H9 (cell line): ENCODE measurements around the gene RPS23. TPM values are rescaled to one million over a fixed set of nuclear protein-coding genes. Genes with fewer than 3 reads are reported as not detected.
A peak's percentile ranks its signal among the peaks of the same experiment; 100 is the strongest.

ENCODE experiments used
- DNase-seq: peaks from one replicate; pipeline ENCODE4 v3.0.0-alpha.2; 2017
- H2AFZ ChIP-seq: one replicate; pipeline ENCODE4 v1.6.1; 2013; ENCODE audit warnings: mild to moderate bottlenecking, low read length, control low read depth, moderate library complexity
- H2AK5ac ChIP-seq: 2 replicates; pipeline ENCODE4 v1.6.1; 2013; ENCODE audit warnings: low read length, control low read depth, mixed read lengths; ENCODE audit not compliant: insufficient read length
- H2BK120ac ChIP-seq: one replicate; pipeline ENCODE4 v1.6.1; 2013; ENCODE audit warnings: low read depth, mild to moderate bottlenecking, low read length, control low read depth, inconsistent platforms; ENCODE audit not compliant: poor library complexity, severe bottlenecking
- H2BK12ac ChIP-seq: 2 replicates; pipeline ENCODE4 v1.6.1; 2013; ENCODE audit warnings: low read length, control low read depth, mixed read lengths, low read depth; ENCODE audit not compliant: insufficient read length
- H2BK15ac ChIP-seq: 2 replicates; pipeline ENCODE4 v1.6.1; 2013; ENCODE audit warnings: low read depth, low read length, control low read depth
- H2BK20ac ChIP-seq: one replicate; pipeline ENCODE4 v1.6.1; 2013; ENCODE audit warnings: low read depth, mild to moderate bottlenecking, low read length, control low read depth, inconsistent platforms; ENCODE audit not compliant: poor library complexity, severe bottlenecking
- H2BK5ac ChIP-seq: 2 replicates; pipeline ENCODE4 v1.6.1; 2013; ENCODE audit warnings: low read length, control low read depth, mixed read lengths; ENCODE audit not compliant: insufficient read length
- H3K14ac ChIP-seq: 2 replicates; pipeline ENCODE4 v1.6.1; 2013; ENCODE audit warnings: low read length, control low read depth; ENCODE audit not compliant: insufficient read depth
- H3K18ac ChIP-seq: 2 replicates; pipeline ENCODE4 v1.6.1; 2013; ENCODE audit warnings: low read depth, mild to moderate bottlenecking, mixed read lengths, low read length, control low read depth; ENCODE audit not compliant: insufficient read length
- H3K23ac ChIP-seq: 2 replicates; pipeline ENCODE4 v1.6.1; 2013; ENCODE audit warnings: low read length, control low read depth, mixed read lengths, low read depth; ENCODE audit not compliant: insufficient read length
- H3K23me2 ChIP-seq: 2 replicates; pipeline ENCODE4 v1.6.1; 2013; ENCODE audit warnings: low read depth, mild to moderate bottlenecking, mixed read lengths, low read length, control low read depth; ENCODE audit not compliant: insufficient read length, poor library complexity, severe bottlenecking
- H3K27ac ChIP-seq: 2 replicates; pipeline ENCODE4 v1.5.1; 2013; ENCODE audit warnings: low read length, control low read depth, mixed read lengths, low read depth; ENCODE audit not compliant: insufficient read length
- H3K27me3 ChIP-seq: 2 replicates; pipeline ENCODE4 v1.6.1; 2013; ENCODE audit warnings: low read length, control low read depth, inconsistent platforms; ENCODE audit not compliant: insufficient read depth
- H3K4ac ChIP-seq: 2 replicates; pipeline ENCODE4 v1.6.1; 2013; ENCODE audit warnings: low read depth, mild to moderate bottlenecking, control low read depth, inconsistent platforms, low read length, moderate library complexity
- H3K4me1 ChIP-seq: 2 replicates; pipeline ENCODE4 v1.6.1; 2013; ENCODE audit warnings: low read length, control low read depth, inconsistent platforms; ENCODE audit not compliant: insufficient read depth
- H3K4me2 ChIP-seq: 2 replicates; pipeline ENCODE4 v1.6.1; 2013; ENCODE audit warnings: low read length, control low read depth, mixed read lengths; ENCODE audit not compliant: insufficient read length, insufficient read depth
- H3K56ac ChIP-seq: 2 replicates; pipeline ENCODE4 v1.6.1; 2013; ENCODE audit warnings: low read depth, mild to moderate bottlenecking, mixed read lengths, low read length, control low read depth; ENCODE audit not compliant: insufficient read length
- H3K79me1 ChIP-seq: 2 replicates; pipeline ENCODE4 v1.6.1; 2013; ENCODE audit warnings: low read depth, mild to moderate bottlenecking, moderate library complexity, low read length, control low read depth, inconsistent platforms; ENCODE audit not compliant: insufficient read depth, poor library complexity, severe bottlenecking
- H3K79me2 ChIP-seq: 2 replicates; pipeline ENCODE4 v1.6.1; 2013; ENCODE audit warnings: low read length, control low read depth, inconsistent platforms; ENCODE audit not compliant: insufficient read depth
- H3K9ac ChIP-seq: 2 replicates; pipeline ENCODE4 v1.6.1; 2013; ENCODE audit warnings: low read length, control low read depth, mixed read lengths; ENCODE audit not compliant: insufficient read length; ENCODE audit errors: extremely low read depth
- H3K9me3 ChIP-seq: one replicate; pipeline ENCODE4 v1.6.1; 2013; ENCODE audit warnings: low read depth, low read length, inconsistent platforms; ENCODE audit not compliant: control insufficient read depth
- H3T11ph ChIP-seq: one replicate; pipeline ENCODE4 v1.6.1; 2013; ENCODE audit warnings: mild to moderate bottlenecking, low read length, control low read depth, inconsistent platforms
- H4K20me1 ChIP-seq: one replicate; pipeline ENCODE4 v1.6.1; 2013; ENCODE audit not compliant: control insufficient read depth, insufficient read length, insufficient read depth
- H4K5ac ChIP-seq: 2 replicates; pipeline ENCODE4 v1.6.1; 2013; ENCODE audit warnings: low read depth, mild to moderate bottlenecking, mixed read lengths, low read length, control low read depth; ENCODE audit not compliant: insufficient read length
- H4K8ac ChIP-seq: replicated peaks from 2 replicates; pipeline ENCODE4 v1.6.1; 2013; ENCODE audit warnings: low read length, control low read depth, mixed read lengths, low read depth; ENCODE audit not compliant: insufficient read length
- H4K91ac ChIP-seq: 2 replicates; pipeline ENCODE4 v1.6.1; 2013; ENCODE audit warnings: low read depth, mild to moderate bottlenecking, moderate library complexity, mixed read lengths, low read length, control low read depth; ENCODE audit not compliant: insufficient read length
- H3K27ac Mint-ChIP-seq, 3 experiments: 2 replicates in 2 of 3; 3 replicates in 1 of 3; pipeline ENCODE4 v1.8.0; 2020 to 2021; ENCODE audit warnings: mixed read lengths in 3 of 3, mild to moderate bottlenecking in 1 of 3, moderate library complexity in 1 of 3
- H3K27me3 Mint-ChIP-seq: 2 replicates; pipeline ENCODE4 v1.8.0; 2021; ENCODE audit warnings: low read depth, mild to moderate bottlenecking, moderate library complexity, mixed read lengths
- H3K36me3 Mint-ChIP-seq, 3 experiments: 2 replicates in 2 of 3; 3 replicates in 1 of 3; pipeline ENCODE4 v1.8.0; 2020 to 2021; ENCODE audit warnings: low read depth in 3 of 3, mixed read lengths in 3 of 3; ENCODE audit not compliant: insufficient read depth in 1 of 3
- H3K4me1 Mint-ChIP-seq, 2 experiments: 2 replicates each; pipeline ENCODE4 v1.8.0; 2020; ENCODE audit warnings: mixed read lengths in 2 of 2
- H3K4me3 Mint-ChIP-seq, 2 experiments: 2 replicates in 1 of 2; 3 replicates in 1 of 2; pipeline ENCODE4 v1.8.0; 2020 to 2021; ENCODE audit warnings: mild to moderate bottlenecking in 2 of 2, mixed read lengths in 2 of 2, moderate library complexity in 1 of 2
- H3K9me3 Mint-ChIP-seq, 2 experiments: 2 replicates in 1 of 2; 3 replicates in 1 of 2; pipeline ENCODE4 v1.8.0; 2020; ENCODE audit warnings: mild to moderate bottlenecking in 2 of 2, mixed read lengths in 2 of 2, moderate library complexity in 1 of 2
- CTCF ChIP-seq: fragments of 200-600 bp; sonication (generic); conservative IDR thresholded peaks from 3 replicates; pipeline ENCODE4 v1.8.0; 2021; ENCODE audit warnings: antibody characterized with exemption, mild to moderate bottlenecking
- WGBS: extraction: QIAGEN DNeasy Blood & Tissue Kit; methylation state at CpG from one replicate; pipeline ENCODE4 v1.1.7; 2013; ENCODE audit warnings: missing lambda C conversion rate, low lambda C conversion rate, mixed read lengths; ENCODE audit not compliant: insufficient read length; ENCODE audit errors: extremely low coverage; 5-methylcytosine and 5-hydroxymethylcytosine counted together
- total RNA-seq: library from RNA; stranded (reverse); gene quantifications from 2 replicates; pipeline ENCODE4 v1.2.1, GENCODE V29; 2021

The RPS23 gene
- total RNA-seq, 1 experiment from 2014 or later = 2,916 TPM

- Histone ChIP-seq H3K23ac (no peak overlapping the region), H3K27ac (no peak overlapping the region), H3K9ac (no peak overlapping the region), H2BK120ac (no peak overlapping the region), H3T11ph (no peak overlapping the region), H3K9me3 (no peaks in the 10 kb centered on the region), H2AFZ (no peak overlapping the region), H2BK15ac (no peak overlapping the region), H3K14ac (no peak overlapping the region), H2BK5ac (no peak overlapping the region), H2BK20ac (no peak overlapping the region), H3K27me3 (no peaks in the 10 kb centered on the region), H3K79me2 (no peaks in the 10 kb centered on the region), H4K91ac (no peak overlapping the region), H3K79me1 (no peaks in the 10 kb centered on the region), H3K4me2 (no peak overlapping the region), H2BK12ac (no peak overlapping the region), H2AK5ac (no peak overlapping the region), H4K20me1 (no peaks in the 10 kb centered on the region), H3K23me2 (no peaks in the 10 kb centered on the region), H3K56ac (no peak overlapping the region), H3K4me1 (no peaks in the 10 kb centered on the region), H4K8ac (no peak overlapping the region), H4K5ac (no peak overlapping the region), H3K18ac (no peak overlapping the region), H3K4ac (no peak overlapping the region)
- Mint-ChIP-seq H3K4me3 (no peak overlapping the region), H3K4me1 (peaks cover 18 to 32% of the 10 kb centered on the region in 2 experiments), H3K9me3 (peaks cover 7 to 15% of the 10 kb centered on the region in 2 experiments), H3K36me3 (peaks cover 10 to 20% (median 12%) of the 10 kb centered on the region in 3 experiments), H3K27me3 (peaks cover 2% of the 10 kb centered on the region; the same call in 1 of the 2 replicates), H3K27ac (peak overlapping the region in 1 of 3 experiments; percentile 15; a peak in 2 of 7 replicates)
- WGBS = no CpG with 5 or more reads among the region's 2 CpGs
- TF ChIP-seq CTCF = no peak
- no peak for DNase-seq
Observed at GRCh38 chr5:82306151-82306550, 28.0 kb upstream of the RPS23 start.
